Psoas muscle (tissue), 8 donors: Measurements from ENCODE around the gene C16orf82. TPM values are rescaled to one million over a fixed set of nuclear protein-coding genes. Genes with fewer than 3 reads are reported as not detected.

Experiments used
- ATAC-seq, 4 donors: fragments of 200-7000 bp; cut with Tn5 transposase; one replicate each; pipeline ENCODE4 v1.9.1; 2020; ENCODE audit warnings: moderate library complexity in 3 of 4, mild to moderate bottlenecking in 2 of 4
- DNase-seq, 2 donors: peaks; one replicate each; pipeline ENCODE4 v3.0.0-alpha.2; 2020
- H3K27ac ChIP-seq: fragments of 200-600 bp; one replicate; pipeline ENCODE4 v1.8.0; 2022
- H3K27me3 ChIP-seq, 3 donors: fragments of 200-600 bp in 1 of 3; one replicate each; pipeline versions ENCODE4 v1.6.1 to v1.8.0; 2013 to 2022; ENCODE audit warnings: low read length in 2 of 3, mild to moderate bottlenecking in 2 of 3, moderate library complexity in 1 of 3; ENCODE audit not compliant: insufficient read depth in 3 of 3
- H3K36me3 ChIP-seq, 2 donors: fragments of 200-600 bp in 1 of 2; one replicate each; pipeline versions ENCODE4 v1.6.1 to v1.8.0; 2013 to 2022; ENCODE audit warnings: low read depth in 1 of 2, mild to moderate bottlenecking in 1 of 2, moderate library complexity in 1 of 2; ENCODE audit not compliant: insufficient read depth in 1 of 2
- H3K4me1 ChIP-seq: fragments of 200-600 bp; one replicate; pipeline ENCODE4 v1.8.0; 2022
- H3K4me3 ChIP-seq: fragments of 200-600 bp; one replicate; pipeline ENCODE4 v1.8.0; 2022; ENCODE audit warnings: mild to moderate bottlenecking
- H3K9me3 ChIP-seq: fragments of 200-600 bp; one replicate; pipeline ENCODE4 v1.8.0; 2022
- CTCF ChIP-seq: fragments of 200-600 bp; IDR thresholded peaks from one replicate; pipeline ENCODE4 v1.8.0; 2022; ENCODE audit warnings: antibody characterized with exemption
- WGBS, 3 donors: extraction: QIAGEN DNeasy Blood & Tissue Kit; methylation state at CpG; one replicate each; pipeline versions ENCODE4 v1.1.6 to v1.1.7; 2013; 5-methylcytosine and 5-hydroxymethylcytosine counted together
- intact Hi-C, 2 donors: fragments of 100-400 bp; cut with DNase I; formaldehyde crosslinking; loops; one replicate each; pipeline versions ENCODE4 v1.11.0 to v1.14.2; 2022
- polyA plus RNA-seq, 3 donors: library from polyadenylated mRNA; stranded (reverse); fragments of 200-250 nt; gene quantifications; one replicate each; pipeline ENCODE4 v1.2.3, GENCODE V29; 2013
- total RNA-seq, 4 donors: library from RNA; stranded (reverse); fragmentation: NEBNext Ultra II Directional in 2 of 4; extraction: Animal tissue kit (Norgen Biotek cat#: 25700) in 2 of 4; gene quantifications; one replicate each; pipeline versions ENCODE4 v1.2.1 to v1.2.4, GENCODE V29; 2021 to 2023
- donor health status: healthy with polysubstance abuse.
- donor health status: DM: no; HTN: no; CAD: no; lungs with moderate emphysema.
- donor health status: Bipolar disorder and iron deficiency.
- donor health status: healthy.
- donor health status: DM: yes; HTN: yes; CAD: no.
- donor health status: DM: no; HTN: no; CAD: no.
- donor health status: DM: no; HTN: no; CAD: no.
- donor health status: DM: yes; HTN: yes; CAD: no.

Gene C16orf82
- total and polyA plus RNA-seq, 7 donors = not detected

- Histone ChIP-seq H3K27ac (no peak overlapping the region), H3K4me3 (no peak overlapping the region), H3K27me3 (peaks cover 0 to 11% (median 4%) of the 10 kb centered on the region in 3 donors), H3K36me3 (no peaks in the 10 kb centered on the region), H3K9me3 (no peaks in the 10 kb centered on the region), H3K4me1 (no peaks in the 10 kb centered on the region)
- DNase-seq = no peak
- 47 to 52% (median 48%) methylated on average over 2 of the region's 2 CpGs for WGBS, 3 donors
- no peak for ATAC-seq
- TF ChIP-seq CTCF = no peak
- intact Hi-C loops = no loop called here
Observed at GRCh38 chr16:27114006-27114405, 47.3 kb downstream of the C16orf82 start.

DNA sequence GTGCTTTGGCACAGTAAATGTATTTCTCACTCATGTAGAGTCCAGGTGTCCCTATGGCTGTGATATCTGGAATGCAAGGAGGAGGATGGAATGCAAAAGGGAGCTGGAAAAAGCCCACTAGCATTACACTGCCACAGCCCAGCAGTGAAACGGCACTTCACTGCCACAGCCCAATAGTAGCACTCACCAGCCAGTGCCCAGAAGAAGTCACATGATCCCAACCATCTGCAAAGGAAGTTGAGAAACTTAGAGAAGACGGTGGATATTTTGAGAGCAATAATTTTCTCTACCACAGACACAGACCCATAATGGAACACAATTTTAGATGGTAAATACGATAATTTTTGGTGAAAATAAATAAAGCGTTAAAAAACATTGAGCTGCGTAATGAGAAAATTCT, 51.8 kb downstream of the C16orf82 start:
- no peak for ATAC-seq
- no peak for TF ChIP-seq CTCF
- intact Hi-C loops = no loop called here
- no peaks in the 10 kb centered on the region for H3K4me1 ChIP-seq
- no peak overlapping the region for H3K27ac ChIP-seq
- H3K36me3 ChIP-seq = no peaks in the 10 kb centered on the region
- no peaks in the 10 kb centered on the region for H3K27me3 ChIP-seq
- H3K4me3 ChIP-seq = no peak overlapping the region
- DNase-seq = no peak
- WGBS, 3 donors = 58 to 67% (median 58%) methylated on average over 5 of the region's 5 CpGs
- H3K9me3 ChIP-seq = peaks cover 11% of the 10 kb centered on the region

Other genes with a start within 250 kb of the C16orf82 start
- gene KDM8, start 136.6 kb downstream of the C16orf82 start, total RNA-seq = 1 to 10 TPM; 2.2 to 7.8 (median 4.6) TPM
- gene KDM8, start 136.6 kb downstream of the C16orf82 start, polyA plus RNA-seq = 1 to 10 TPM; 2.4 to 3.5 (median 3.0) TPM
- 10 to 100 TPM; 18.9 to 51.8 (median 28.8) TPM for gene NSMCE1, start 201.8 kb downstream of the C16orf82 start, total RNA-seq
- gene NSMCE1, start 201.8 kb downstream of the C16orf82 start, polyA plus RNA-seq = 10 to 100 TPM; 26.0 to 31.7 (median 28.4) TPM
- gene IL4R, start 247.0 kb downstream of the C16orf82 start, total RNA-seq = 1 to 10 TPM; 5.8 to 9.6 (median 8.1) TPM
- gene IL4R, start 247.0 kb downstream of the C16orf82 start, polyA plus RNA-seq = 1 to 10 TPM; 2.1 to 6.5 (median 4.5) TPM